GM18520 (cell line): ENCODE measurements around the gene ENTHD1.
"Not testable (repeated sequence)": the region's sequence is repeated elsewhere in the genome, so short reads cannot be mapped to it uniquely, and the experiment has no call there.

Source experiments
- ATAC-seq: cut with Tn5 transposase; IDR thresholded peaks from one replicate; pipeline ENCODE4 v1.9.1; 2021; ENCODE audit not compliant: unreplicated experiment

The ENTHD1 gene

DNA sequence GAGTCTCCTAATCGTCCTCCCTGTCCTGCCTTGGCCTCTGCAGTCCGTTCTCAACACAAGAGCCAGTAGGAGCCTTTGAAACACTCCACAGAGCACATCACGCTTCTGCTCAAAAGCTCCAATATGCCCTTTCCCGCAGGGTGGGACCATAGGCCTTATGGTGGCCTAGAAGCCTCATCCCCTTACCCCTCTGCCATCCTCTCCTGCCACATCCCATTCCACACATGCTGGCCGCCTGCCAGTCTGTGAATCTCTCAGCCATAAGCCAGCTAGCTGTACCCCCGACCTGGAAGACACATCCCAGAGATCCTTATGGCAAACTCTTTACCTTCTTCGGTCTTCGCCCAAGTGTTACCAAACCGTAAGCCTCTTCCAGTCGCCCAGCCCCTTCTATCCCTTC is 157.8 kb downstream of the ENTHD1 start:
- ATAC-seq = no peak

DNA sequence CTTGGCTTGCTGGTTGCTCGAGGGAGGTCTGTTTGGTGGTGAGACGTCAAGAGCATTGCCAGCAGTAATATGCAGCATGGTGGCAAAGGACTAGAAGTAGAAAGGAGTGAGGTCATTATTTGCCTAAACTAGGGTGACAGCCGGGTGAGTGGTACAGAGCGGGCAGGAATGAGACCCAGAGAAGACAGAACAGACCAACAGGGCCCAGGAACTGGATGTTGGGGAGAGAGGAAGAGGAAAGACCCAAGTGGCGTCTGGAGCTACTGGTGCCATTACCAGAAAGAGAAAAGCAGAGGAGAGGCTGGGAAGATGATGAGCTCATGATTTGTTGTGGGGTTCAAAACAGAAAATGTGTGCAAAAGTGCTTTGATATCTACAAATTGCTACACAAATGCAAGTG is 158.7 kb downstream of the ENTHD1 start:
- no peak for ATAC-seq

DNA sequence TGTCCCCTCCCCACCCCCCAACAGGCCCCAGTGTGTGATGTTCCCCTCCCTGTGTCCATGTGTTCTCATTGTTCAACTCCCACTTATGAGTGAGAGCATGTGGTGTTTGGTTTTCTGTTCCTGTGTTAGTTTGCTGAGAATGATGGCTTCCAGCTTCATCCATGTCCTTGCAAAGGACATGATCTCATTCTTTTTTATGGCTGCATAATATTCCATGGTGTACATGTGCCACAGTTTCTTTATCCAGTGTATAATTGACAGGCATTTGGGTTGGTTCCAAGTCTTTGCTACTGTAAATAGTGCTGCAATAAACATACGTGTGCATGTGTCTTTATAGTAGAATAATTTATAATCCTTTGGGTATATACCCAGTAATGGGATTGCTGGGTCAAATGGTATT is 159.5 kb downstream of the ENTHD1 start:
- not testable (repeated sequence) for ATAC-seq

DNA sequence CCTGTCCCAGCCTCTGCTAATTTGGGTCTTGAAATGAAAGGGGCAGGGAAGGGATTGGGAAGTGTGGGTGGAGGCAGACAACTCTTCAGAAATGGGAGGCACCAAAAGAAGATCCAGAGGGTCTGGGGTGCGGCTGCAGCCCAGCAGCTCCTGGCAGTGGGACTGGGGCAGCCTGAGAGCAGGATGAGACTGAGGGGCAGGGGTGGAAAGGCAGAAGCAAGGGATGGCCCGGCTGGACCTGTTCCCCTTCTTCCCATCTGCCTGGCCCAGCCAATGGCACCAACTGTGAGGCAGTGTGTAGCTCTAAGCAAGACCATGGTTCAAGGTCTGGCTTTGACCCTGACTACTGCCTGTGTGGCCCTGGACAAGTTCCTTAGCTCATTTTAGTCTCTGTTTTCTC is 160.4 kb downstream of the ENTHD1 start:
- no peak for ATAC-seq

DNA sequence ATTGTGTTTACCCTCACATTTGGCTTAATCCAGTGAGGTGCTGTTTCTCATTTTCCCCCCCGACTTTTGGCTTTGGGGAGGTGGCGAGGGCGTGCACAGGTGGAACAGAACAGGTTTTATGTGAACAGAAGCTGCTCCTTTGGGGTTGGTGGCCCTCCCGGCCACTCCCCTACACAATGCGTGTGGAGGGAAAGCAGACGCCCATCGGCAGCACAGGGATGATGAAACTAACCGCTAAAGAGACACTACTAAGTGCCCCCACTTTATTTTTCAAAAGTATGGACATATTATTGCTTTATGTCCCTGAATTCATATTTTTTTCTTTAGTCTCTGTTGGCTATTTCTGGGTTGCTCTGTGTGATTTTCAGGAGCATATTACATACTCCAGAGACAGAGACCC is 160.9 kb downstream of the ENTHD1 start:
- ATAC-seq = no peak

DNA sequence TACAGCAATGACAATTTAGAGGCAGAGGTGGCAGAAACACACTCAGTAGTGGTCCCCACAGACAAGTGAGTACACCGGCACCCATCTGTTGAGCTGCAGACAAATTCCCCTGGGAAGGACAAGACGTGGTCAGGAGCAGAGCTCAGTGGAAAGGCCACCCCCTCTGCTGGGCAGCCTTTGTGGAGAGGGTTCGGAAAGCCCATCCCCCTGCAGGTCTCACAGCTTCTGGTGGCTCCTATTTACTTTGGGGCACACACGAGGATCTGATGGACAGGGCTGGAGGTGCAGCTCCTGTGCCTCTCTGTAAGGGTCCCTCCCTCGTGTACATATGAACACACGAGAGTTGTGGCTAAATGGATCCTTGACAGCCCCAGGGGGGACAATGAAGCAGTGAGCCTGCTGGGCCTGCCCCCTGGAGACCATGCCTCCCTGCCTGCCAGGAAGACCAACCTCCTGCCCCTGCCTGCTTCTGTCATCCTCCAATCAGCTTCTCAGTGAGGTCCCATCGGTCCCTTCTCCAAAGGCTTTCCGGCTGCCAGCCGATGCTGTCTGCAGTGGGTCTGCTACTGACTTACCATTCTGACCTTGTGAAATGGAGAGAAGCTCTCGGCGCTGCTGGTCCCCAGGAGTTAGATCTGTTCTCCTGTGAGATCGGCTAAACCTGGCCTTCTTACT is 161.5 kb downstream of the ENTHD1 start:
- no peak for ATAC-seq

DNA sequence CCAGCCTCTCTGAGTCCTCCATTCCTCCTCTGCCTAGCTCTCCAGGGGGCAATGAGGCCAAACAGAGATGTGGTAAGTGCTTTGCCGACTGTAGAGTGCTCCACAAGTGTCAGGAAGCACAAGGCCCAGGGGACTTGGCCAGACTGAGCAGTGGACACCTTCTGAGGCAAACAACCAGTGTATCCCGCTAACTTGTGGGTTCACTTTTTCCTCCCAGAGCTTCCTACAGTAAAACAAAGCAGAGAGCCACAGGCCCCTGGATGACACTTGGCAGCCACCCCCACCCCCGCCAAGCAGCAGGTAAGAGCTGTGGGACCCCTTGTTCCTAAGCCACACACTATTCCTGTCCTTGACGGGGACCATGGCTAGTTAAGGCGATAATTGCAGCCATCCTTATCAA is 162.1 kb downstream of the ENTHD1 start:
- no peak for ATAC-seq

DNA sequence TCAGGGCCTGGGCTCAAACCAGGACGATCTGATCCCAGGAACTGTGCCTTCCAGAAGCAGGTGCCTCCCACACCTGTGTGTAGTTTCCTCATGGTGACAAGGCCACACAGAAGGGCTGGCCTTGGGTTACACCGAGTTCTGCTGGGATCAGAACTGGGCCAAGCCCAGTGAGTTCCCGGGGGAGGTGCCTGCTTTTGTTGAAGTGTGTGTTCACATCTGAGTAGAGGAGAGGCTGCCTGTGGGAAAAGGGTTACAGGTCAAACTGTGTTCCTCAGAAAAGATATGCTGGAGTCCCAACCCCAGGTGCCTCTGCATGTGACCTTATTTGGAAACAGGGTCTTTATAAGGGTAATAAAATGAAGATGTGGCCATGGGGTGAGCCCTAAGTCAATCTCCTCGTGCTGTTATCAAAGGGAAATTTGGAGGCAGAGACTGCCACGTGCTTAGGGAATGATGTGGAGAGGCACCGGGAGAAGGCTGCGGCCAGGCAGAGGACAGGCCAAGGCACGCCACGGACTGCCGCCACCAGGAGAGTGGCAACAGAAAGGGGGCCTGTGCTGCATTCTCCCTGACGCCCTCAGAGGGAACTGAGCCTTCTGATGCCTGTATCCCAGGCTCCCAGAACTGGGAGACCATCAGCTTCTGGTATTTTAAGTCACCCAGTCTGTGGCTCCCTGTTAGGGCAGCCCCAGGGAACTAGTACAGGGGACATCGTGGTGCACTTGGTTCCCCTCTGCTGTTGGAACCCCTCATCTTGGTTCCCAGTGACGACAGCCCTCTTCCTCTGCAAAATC is 164.2 kb downstream of the ENTHD1 start:
- ATAC-seq = no peak

DNA sequence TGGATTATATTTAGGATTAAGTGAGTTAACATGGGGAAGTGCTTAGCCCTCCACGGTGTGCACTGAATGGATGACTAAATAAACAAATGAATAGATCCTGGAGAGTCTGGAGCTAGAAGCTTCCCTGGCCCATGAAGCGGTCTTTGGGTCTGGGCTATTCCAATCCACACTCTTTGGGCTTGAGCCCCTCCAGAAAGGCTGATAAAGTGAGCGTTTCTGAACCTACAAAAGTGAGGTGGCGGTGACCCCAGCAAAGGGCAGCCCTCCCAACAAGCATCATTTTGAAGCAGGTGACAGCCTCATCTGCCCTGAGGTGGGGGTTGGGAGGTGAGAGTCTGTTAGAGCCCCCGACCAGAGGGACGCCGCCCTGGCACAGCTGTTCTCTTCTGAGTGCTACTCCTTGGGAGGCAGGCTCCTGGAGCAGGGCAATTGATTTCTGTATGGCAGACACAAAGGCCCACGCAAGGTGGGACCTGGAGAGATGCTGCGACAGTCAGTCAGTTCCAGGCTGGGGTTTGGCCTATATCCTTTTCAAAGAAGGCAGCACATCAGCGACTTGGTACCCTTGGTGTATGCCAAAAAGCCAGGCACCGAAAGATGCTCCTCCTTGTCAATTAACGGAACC is 165.2 kb downstream of the ENTHD1 start:
- no peak for ATAC-seq

DNA sequence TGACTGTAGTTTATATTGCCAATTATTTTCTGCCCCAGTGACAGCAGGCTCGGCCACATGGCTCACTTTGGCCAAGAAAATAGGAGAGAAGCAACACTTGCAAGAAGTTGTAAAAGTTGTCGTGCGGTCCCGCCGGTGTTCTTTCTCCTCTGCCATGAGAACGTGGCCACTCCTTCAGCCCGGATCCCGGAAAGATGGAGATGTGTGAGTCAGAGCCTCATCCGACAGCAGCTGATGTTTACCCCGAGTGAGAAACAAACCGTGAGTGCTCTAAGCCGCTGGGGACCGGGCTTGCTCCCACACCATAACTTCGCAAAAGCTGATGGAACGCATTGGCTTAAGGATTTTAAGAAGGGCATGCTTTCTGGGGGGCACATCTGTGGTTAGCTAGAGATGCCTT is 166.0 kb downstream of the ENTHD1 start:
- no peak for ATAC-seq

DNA sequence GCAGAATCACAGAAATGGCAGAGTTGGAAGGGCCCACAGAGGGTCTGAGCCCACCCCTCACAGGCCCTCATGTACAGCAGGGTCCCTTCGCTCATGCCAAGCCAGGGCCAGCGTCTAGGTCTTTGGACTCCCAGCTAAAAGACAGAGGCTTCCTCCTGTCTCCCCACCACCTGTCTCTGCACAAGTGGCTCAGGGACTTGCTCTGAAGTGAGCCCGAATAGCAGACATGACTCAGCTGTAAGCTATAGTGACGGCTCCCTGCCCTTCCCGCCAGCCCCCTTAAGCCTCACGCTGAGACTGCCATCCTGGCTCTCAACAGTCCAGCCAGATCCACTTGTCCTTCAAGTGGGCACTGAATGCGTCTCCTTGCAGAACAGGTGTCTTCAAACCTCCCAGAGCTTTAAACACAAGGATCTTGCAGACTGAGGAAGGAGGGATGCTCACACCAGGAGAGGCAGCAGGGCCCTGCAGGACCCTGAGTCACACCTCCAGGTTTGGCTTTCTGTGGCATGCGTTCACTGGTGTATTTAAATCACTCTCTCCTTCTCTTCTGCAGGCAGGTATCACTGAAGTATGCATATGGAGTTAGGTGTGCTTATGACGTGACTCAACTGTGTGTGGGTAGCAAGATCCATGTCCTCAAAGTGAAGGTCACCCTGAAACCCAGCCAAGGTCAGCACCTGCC is 168.1 kb downstream of the ENTHD1 start:
- ATAC-seq = no peak

DNA sequence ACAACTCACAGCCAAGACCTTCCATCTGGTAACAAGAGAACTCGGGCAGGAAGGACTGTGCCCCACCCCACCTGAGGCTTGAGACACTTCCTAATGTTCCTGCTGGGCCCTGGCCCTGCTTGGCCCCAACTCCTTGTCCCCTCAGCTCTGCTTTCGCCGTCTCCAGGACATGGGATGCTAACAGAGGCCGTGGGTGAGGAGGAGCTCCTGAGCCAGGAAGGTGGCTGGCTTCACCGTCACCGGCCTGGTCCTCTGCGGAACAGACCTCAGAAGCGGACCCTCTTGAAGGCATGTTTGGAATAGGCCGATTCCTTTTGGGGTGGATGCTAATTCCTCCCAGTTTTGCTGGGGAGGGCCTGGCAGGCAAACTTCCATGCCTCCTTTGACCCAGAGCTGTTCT is 168.7 kb downstream of the ENTHD1 start:
- ATAC-seq = no peak

DNA sequence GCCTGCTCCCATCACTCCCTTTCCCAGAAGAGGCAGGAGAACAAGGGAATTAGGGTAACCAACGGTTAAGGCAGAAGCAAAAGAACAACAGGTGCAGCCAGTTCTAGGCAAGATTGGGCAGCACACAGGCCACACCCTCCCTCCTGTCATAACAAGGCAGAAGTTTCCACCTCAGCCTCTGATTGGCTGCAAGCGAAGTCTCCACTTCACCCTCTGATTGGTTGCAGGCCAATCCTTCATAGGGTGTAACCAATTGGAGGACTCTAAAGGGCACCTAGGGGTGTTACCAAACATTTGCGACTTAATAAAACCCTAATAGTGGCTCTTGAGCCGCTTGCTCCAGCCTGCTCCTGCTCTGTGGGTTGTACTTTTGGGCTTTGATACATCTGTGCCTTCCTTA is 169.2 kb downstream of the ENTHD1 start:
- no peak for ATAC-seq

DNA sequence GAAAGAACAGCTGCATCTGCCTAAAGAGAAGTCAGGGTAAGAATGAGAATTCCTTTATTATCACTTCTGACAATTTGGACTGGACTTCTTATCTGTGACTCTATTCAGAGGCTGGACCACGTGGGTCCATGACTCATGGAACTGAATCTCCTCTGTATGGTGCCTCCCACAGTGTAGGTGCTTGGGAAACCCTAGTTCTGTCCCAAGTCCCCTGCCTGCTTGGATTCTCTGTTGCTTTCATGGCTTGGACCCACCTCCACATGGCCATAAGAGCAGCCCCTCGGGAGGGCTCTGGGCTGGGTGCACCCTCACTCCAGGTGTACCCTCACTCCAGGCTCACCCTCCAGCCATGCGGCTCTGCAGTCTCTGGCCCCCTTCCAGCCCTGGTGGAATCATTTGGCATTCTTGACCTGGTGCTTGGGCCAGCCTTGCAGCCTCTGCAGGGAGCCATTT is 169.6 kb downstream of the ENTHD1 start:
- no peak for ATAC-seq

DNA sequence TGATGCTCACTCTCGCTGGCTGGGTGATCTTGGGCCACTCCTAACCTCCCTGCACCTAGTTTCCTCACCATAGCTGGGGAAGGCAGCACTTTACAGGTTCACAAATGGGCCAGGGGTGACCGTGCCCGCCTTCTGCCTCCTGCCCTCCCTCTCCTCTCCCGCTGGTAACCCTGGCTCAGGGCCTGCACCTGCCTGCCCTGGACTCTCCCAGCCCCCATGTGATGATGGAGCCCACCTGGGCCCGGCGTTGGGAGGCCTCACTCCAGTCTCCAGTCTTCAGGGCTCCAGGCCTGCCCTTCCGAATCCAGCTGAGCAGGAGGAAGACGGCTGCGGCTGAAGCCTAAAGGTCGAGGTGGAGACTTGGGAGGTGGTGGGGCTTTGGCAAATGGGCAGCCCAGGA is 170.1 kb downstream of the ENTHD1 start:
- no peak for ATAC-seq

DNA sequence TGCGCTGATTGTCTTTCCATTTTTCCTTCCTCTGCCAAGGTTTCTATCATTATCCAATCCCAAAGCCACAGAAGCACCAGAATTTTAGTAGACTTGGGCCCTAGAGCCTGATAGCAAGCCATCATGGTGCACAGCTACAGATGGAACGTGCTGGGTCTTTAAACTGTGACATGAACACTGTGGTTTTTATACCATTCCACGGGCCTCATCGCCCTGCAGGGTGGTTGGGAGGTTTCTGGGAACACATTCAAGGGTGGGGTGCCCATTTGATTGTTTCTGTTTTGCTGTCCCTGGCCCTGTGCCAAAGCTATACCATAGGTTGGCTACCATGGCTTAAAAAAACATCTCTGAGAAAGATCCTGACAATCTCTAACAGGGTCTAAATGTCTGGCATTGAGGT is 171.1 kb downstream of the ENTHD1 start:
- no peak for ATAC-seq

DNA sequence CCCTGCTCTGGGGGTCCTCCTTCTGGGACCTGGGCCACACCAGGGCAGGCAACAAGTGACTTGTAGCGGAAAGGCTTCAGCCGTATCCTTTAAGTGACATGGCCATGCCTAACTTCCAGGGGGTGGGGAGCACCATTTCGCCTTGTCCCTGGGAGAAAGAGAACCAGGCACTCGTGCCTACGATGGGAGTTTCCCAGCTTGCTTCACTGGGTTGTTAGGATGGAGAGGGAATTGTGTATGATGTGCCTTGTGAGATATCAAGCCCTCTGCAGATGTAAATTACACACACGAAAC is 171.6 kb downstream of the ENTHD1 start:
- ATAC-seq = no peak

DNA sequence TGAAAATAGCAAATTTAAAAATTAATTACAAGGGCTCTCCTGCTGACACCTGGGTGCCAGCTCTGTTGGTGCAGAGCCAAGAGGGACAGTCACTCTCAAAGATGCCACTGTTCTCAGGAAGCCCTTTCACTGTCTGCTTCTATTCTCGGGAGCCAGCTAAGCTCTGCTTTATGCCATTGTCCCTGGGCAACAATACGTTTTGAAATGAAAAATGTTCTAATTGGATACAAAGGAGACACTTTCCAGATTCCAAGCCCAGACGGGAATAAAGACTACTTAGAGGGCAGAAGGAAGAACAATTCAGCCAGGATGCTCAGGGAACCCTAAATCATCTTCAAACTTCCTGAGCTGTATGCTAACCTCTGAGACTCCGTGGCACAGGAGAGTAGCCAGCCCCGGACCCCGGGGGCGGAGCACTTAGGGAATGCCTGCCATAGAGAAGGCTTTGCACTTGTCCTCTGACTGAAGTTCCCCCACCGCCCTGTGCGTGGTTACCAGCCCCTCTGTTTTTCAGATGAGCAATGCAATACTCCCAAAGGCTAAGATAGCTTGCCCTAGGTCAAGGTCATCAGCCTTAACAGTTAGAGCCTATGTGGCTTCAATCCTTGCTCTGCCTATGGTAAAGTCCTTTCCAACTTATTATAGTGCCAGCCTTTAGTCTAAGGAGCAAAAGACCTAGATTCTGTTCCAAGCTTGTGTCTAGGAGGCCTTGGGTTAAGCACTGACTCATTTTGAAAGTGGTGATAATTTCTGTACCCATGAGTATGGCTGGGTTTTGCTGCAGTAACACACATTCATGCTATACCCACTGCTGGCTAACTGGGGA is 172.1 kb downstream of the ENTHD1 start:
- ATAC-seq = no peak

DNA sequence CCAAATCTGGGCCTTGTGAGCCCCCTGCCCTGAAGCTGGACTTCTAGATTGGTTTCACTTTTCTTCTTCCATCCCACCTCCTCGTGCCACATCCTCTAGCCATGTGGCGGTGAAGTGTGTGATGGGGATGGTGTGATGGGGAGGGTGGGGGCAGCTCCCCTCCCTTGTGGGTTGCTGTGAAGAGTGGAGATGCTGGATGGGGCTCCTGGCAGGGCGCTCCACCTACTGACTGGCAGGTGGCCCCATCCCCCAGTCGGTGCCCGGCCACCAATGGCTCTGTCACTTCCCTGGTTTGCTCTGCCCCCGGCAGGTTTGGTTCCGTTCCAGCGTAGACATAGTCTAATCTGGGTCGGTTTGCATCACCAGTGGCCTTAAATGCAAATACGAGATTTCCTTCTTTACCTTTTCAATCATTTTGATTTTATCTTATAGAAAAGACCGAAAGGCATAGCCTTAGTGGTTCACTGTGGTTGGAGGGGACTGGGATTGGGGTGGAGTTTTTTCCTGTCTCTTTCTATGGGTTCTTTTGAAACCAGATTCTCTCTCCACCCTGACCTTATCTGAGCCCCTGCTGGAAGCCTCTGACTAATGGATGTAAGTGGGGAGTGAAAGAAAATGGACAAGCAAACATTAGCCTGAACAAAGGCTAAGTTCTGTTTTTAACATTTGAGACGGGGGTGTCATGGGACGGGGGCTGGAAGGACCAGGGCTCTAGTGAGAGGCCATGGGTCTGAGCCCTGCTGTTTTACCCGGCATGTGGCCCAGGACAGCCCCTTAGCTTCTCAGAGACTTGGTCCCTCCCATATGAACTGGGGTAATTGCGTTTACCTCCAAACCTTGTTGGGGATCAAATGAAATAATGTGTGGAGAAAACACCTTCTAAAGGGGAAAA is 173.8 kb downstream of the ENTHD1 start:
- no peak for ATAC-seq

DNA sequence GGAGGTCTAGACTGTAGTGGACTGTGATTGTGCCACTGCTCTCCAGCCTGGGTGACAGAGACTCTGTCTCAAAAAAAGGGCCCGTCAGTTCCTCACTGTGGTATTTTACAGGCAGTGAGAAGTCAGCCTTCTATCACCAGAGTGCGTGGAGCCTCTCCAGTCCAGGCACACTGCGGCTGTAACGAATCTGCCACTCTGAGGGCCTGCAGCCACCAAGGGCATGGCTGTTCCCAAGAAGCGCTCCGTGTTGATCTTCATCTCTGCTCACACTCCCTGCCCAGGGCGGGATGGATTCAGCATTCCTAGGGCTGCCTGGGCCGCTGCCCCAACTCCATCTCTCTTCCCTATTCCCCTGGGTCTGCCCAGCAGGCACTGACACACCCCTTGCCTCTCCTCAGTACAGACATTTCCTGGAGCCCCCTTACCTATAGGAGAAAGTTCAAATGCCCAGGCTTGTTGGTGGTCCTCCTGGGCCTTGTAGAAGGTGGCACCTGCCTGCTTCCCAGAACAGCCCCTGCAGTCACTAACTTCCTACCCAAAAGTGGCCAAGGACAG is 174.6 kb downstream of the ENTHD1 start:
- ATAC-seq = no peak
